ENCODE data around the gene BFSP2.

Gene BFSP2

DNA sequence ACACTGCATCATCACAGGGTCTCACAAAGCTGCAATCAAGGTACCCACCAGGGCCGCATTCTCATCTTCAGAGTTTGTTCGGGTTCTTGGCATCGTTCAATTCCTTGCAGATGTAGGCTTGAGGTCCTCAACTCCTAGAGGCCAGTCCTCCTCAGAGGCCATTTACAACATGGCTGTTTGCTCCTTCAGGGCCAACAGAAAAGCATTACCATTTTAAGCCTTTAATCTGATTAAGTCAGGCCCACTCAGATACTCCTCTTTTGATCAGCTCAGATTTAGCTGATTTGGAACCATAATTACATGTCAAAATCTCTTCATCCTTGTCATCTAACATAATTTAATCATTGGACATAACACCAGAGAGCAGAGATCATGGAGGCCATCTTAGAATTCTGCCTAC, 55.4 kb downstream of the BFSP2 start:
- H3K27ac ChIP-seq: no peak overlapping the region
- POLR2A ChIA-PET (ENCODE audit: low non-redundant PET): no interaction called here
- no peak for DNase-seq (ENCODE audit: low spot score)
- CTCF ChIA-PET: no interaction called here
- TF ChIP-seq CTCF (conservative IDR thresholded peaks at IDR 0.05; ENCODE audit: low read depth): no peak

GRCh38 chr3:133455960-133456359, 56.1 kb downstream of the BFSP2 start:
- no peak for TF ChIP-seq CTCF (conservative IDR thresholded peaks at IDR 0.05; ENCODE audit: low read depth)
- CTCF ChIA-PET: no interaction called here
- no peak for DNase-seq (ENCODE audit: low spot score)
- POLR2A ChIA-PET (ENCODE audit: low non-redundant PET): interaction anchor here (0.6 kb wide), 1 partner anchor 66 kb away, joined by 3 read pairs; no protein-coding TSS in a partner anchor
- H3K27ac ChIP-seq: no peak overlapping the region

DNA sequence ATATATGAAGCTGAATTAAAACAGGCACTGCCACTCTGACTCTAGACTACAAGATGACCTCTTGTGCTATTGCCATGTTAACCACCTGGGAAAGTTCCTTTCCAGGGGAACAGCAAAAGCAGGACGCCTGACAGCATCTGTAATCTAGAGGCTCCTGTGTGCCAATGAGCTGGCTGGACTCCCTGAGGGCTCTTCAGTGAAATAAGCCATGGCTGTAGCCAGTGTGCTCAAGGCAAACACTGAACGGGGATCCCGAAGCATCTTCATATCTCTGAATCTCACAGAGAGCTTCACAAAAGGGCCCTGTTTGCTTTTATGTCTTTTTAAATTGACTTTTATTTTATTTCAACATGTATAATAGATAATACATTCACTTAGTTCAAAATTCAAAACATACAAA, 57.2 kb downstream of the BFSP2 start:
- POLR2A ChIA-PET (ENCODE audit: low non-redundant PET): interaction anchor here (0.5 kb wide), 1 partner anchor 84 kb away, joined by 3 read pairs; no protein-coding TSS in a partner anchor

DNA sequence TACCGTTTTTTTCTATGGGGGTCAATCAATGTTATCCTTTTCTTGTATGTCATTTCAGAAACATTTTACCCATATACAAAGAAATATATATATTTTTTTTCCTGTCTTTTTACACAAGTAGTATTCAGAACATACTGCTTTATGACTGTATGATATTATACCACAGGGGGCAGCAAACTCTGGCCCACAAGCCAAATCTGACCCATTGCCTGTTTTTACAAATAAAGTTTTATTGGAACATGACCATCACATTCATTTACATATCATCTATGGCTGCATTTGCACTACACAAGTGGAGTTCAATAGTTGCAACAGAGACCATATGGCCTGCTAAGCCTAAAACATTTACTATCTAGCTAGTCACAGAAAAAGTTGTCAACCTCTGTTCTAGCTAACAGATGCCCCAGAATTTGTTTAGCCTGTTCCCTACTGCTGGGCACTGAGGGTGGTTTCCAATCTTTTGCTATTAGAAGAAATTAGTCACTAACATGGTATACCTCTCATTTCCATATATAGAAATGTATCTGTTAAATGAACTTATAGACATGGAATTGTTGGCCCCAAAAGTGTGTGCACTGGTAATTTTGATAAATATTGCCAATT, 57.7 kb downstream of the BFSP2 start:
- POLR2A ChIA-PET (ENCODE audit: low non-redundant PET): interaction anchor here (0.5 kb wide), 1 partner anchor 84 kb away, joined by 3 read pairs; no protein-coding TSS in a partner anchor
- no peak for TF ChIP-seq CTCF (conservative IDR thresholded peaks at IDR 0.05; ENCODE audit: low read depth)
- H3K27ac ChIP-seq: no peak overlapping the region
- CTCF ChIA-PET: interaction anchor here (0.5 to 0.7 kb wide), 3 partner anchors 16 to 758 kb away, joined by 4 to 5 read pairs (median 5); no protein-coding TSS in a partner anchor
- DNase-seq (ENCODE audit: low spot score): no peak

More for the DNA sequence above, 57.2 kb downstream of the BFSP2 start:
- no peak for TF ChIP-seq CTCF (conservative IDR thresholded peaks at IDR 0.05; ENCODE audit: low read depth)
- DNase-seq (ENCODE audit: low spot score): no peak
- H3K27ac ChIP-seq: no peak overlapping the region
- CTCF ChIA-PET: interaction anchor here (0.6 kb wide), 1 partner anchor 936 kb away, joined by 4 read pairs; no protein-coding TSS in a partner anchor

DNA sequence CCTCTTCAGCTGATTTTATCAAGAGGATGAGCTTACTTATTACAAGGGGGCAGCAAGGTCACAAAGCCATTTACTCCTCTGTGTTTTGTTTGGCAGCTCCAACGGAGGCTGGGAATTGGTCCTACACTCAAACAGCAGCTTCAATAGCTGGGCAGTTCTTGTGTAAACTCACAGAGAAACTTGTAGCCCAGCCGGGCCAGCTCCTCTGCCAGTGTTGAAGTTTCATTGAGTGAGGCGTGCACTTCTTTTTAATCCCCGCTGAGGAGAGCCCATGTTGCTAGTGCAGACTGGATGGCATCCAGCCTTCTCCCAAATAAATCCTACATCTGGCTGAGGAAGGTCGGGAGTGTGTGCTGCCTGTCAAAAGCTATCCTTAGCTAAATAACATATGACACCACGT, 59.5 kb downstream of the BFSP2 start:
- DNase-seq (ENCODE audit: low spot score): no peak
- CTCF ChIA-PET: no interaction called here
- no peak for TF ChIP-seq CTCF (conservative IDR thresholded peaks at IDR 0.05; ENCODE audit: low read depth)
- POLR2A ChIA-PET (ENCODE audit: low non-redundant PET): interaction anchor here (0.6 kb wide), 1 partner anchor 414 kb away, joined by 3 read pairs; no protein-coding TSS in a partner anchor
- H3K27ac ChIP-seq: no peak overlapping the region

GRCh38 chr3:133460809-133461208, 61.0 kb downstream of the BFSP2 start:
- ChIA-PET CTCF (no interaction called here), POLR2A (ENCODE audit: low non-redundant PET) (no interaction called here)
- DNase-seq (ENCODE audit: low spot score): no peak
- no peak overlapping the region for H3K27ac ChIP-seq
- TF ChIP-seq CTCF (conservative IDR thresholded peaks at IDR 0.05; ENCODE audit: low read depth): no peak
